ENCODE measurements around the gene KCTD7. TPM values are rescaled to one million over a fixed set of nuclear protein-coding genes. Genes with fewer than 3 reads are reported as not detected.
"Not testable (repeated sequence)": the region's sequence is repeated elsewhere in the genome, so short reads cannot be mapped to it uniquely, and the experiment has no call there.

The KCTD7 gene
- polyA plus RNA-seq, 1 donor from 2014 or later, result 79.4 TPM

- no peaks in the 10 kb centered on the region for H3K9me3 ChIP-seq (ENCODE audit: low read length)
- no peaks in the 10 kb centered on the region for H3K27me3 ChIP-seq (ENCODE audit: insufficient read depth, low read depth, low read length)
- H4K20me1 ChIP-seq (ENCODE audit: insufficient read depth), result no peaks in the 10 kb centered on the region
- H2AFZ ChIP-seq (ENCODE audit: low read depth, low read length), result no peak overlapping the region
- no peak overlapping the region for H3K9ac ChIP-seq (ENCODE audit: low read length)
- no peak overlapping the region for H3K4me3 ChIP-seq (ENCODE audit: low read length)
- TF ChIP-seq CTCF (IDR thresholded peaks at IDR 0.05; ENCODE audit: poor library complexity, severe bottlenecking) (no peak), SMC3 (conservative IDR thresholded peaks at IDR 0.05; ENCODE audit: poor library complexity) (no peak), RAD21 (conservative IDR thresholded peaks at IDR 0.05) (no peak), EP300 (conservative IDR thresholded peaks at IDR 0.05; ENCODE audit: poor library complexity, severe bottlenecking) (no peak), MXI1 (conservative IDR thresholded peaks at IDR 0.05; ENCODE audit: poor library complexity, severe bottlenecking) (no peak), TAF1 (IDR thresholded peaks at IDR 0.05; ENCODE audit: low read depth) (no peak), REST (IDR thresholded peaks at IDR 0.05; ENCODE audit: borderline replicate concordance) (no peak), EZH2 (IDR thresholded peaks at IDR 0.05; ENCODE audit: borderline replicate concordance, insufficient read depth, low read length, poor library complexity, severe bottlenecking) (no peak), POLR2AphosphoS5 (IDR thresholded peaks at IDR 0.05) (no peak)
- no peak overlapping the region for H3K4me2 ChIP-seq (ENCODE audit: low read length)
- no peaks in the 10 kb centered on the region for H3F3A ChIP-seq (ENCODE audit: insufficient read depth, low read length, poor library complexity, severe bottlenecking)
- no peaks in the 10 kb centered on the region for H3K9me2 ChIP-seq (ENCODE audit: insufficient read depth, low read length)
- peaks cover 18% of the 10 kb centered on the region for H3K79me2 ChIP-seq (replicated peaks; ENCODE audit: insufficient read depth, low read length)
- no peak overlapping the region for H3K27ac ChIP-seq (ENCODE audit: low read length)
- no peaks in the 10 kb centered on the region for H3K36me3 ChIP-seq (ENCODE audit: insufficient read depth, low read length)
Observed at GRCh38 chr7:66631471-66631870, 2.8 kb downstream of the KCTD7 start.

- H3K36me3 ChIP-seq (ENCODE audit: insufficient read depth, low read length), result no peaks in the 10 kb centered on the region
- no peaks in the 10 kb centered on the region for H3K9me3 ChIP-seq (ENCODE audit: low read length)
- H3K4me2 ChIP-seq (ENCODE audit: low read length), result no peak overlapping the region
- peaks cover 13% of the 10 kb centered on the region for H3K79me2 ChIP-seq (replicated peaks; ENCODE audit: insufficient read depth, low read length)
- H2AFZ ChIP-seq (ENCODE audit: low read depth, low read length), result no peak overlapping the region
- H3K27me3 ChIP-seq (ENCODE audit: insufficient read depth, low read depth, low read length), result no peaks in the 10 kb centered on the region
- H3K27ac ChIP-seq (ENCODE audit: low read length), result no peak overlapping the region
- TF ChIP-seq RAD21 (conservative IDR thresholded peaks at IDR 0.05) (no peak), SMC3 (conservative IDR thresholded peaks at IDR 0.05; ENCODE audit: poor library complexity) (no peak), EP300 (conservative IDR thresholded peaks at IDR 0.05; ENCODE audit: poor library complexity, severe bottlenecking) (no peak), REST (IDR thresholded peaks at IDR 0.05; ENCODE audit: borderline replicate concordance) (no peak), CTCF (IDR thresholded peaks at IDR 0.05; ENCODE audit: poor library complexity, severe bottlenecking) (no peak), TAF1 (IDR thresholded peaks at IDR 0.05; ENCODE audit: low read depth) (no peak), MXI1 (conservative IDR thresholded peaks at IDR 0.05; ENCODE audit: poor library complexity, severe bottlenecking) (no peak), POLR2AphosphoS5 (IDR thresholded peaks at IDR 0.05) (no peak), EZH2 (IDR thresholded peaks at IDR 0.05; ENCODE audit: borderline replicate concordance, insufficient read depth, low read length, poor library complexity, severe bottlenecking) (no peak)
- H3K4me3 ChIP-seq (ENCODE audit: low read length), result no peak overlapping the region
- H4K20me1 ChIP-seq (ENCODE audit: insufficient read depth), result no peaks in the 10 kb centered on the region
- H3F3A ChIP-seq (ENCODE audit: insufficient read depth, low read length, poor library complexity, severe bottlenecking), result no peaks in the 10 kb centered on the region
- H3K9ac ChIP-seq (ENCODE audit: low read length), result no peak overlapping the region
- H3K9me2 ChIP-seq (ENCODE audit: insufficient read depth, low read length), result no peaks in the 10 kb centered on the region
Observed at GRCh38 chr7:66634816-66635215, 6.1 kb downstream of the KCTD7 start.

- not testable (repeated sequence) for H3K9me2 ChIP-seq (ENCODE audit: insufficient read depth, low read length); H3K27me3 ChIP-seq (ENCODE audit: insufficient read depth, low read depth, low read length); H3K27ac ChIP-seq (ENCODE audit: low read length); H4K20me1 ChIP-seq (ENCODE audit: insufficient read depth); H3K9me3 ChIP-seq (ENCODE audit: low read length); H2AFZ ChIP-seq (ENCODE audit: low read depth, low read length); H3K9ac ChIP-seq (ENCODE audit: low read length); H3F3A ChIP-seq (ENCODE audit: insufficient read depth, low read length, poor library complexity, severe bottlenecking); H3K4me2 ChIP-seq (ENCODE audit: low read length); H3K4me3 ChIP-seq (ENCODE audit: low read length); H3K36me3 ChIP-seq (ENCODE audit: insufficient read depth, low read length); H3K79me2 ChIP-seq (replicated peaks; ENCODE audit: insufficient read depth, low read length)
Observed at GRCh38 chr7:66635322-66635981, 6.8 kb downstream of the KCTD7 start.
